Stimulated activated CD4-positive, alpha-beta T cell treated with anti-CD3 and anti-CD28 coated beads, Interleukin-15, amount 100 ng/mL, for 1 hour (primary cell): ENCODE results near the gene KCTD8.

Experiments
- DNase-seq, 2 donors: peaks; one replicate each; pipeline ENCODE4 v3.0.0-alpha.2; 2020; ENCODE audit warnings: low read depth in 1 of 2, low spot score in 1 of 2

KCTD8 gene

DNA sequence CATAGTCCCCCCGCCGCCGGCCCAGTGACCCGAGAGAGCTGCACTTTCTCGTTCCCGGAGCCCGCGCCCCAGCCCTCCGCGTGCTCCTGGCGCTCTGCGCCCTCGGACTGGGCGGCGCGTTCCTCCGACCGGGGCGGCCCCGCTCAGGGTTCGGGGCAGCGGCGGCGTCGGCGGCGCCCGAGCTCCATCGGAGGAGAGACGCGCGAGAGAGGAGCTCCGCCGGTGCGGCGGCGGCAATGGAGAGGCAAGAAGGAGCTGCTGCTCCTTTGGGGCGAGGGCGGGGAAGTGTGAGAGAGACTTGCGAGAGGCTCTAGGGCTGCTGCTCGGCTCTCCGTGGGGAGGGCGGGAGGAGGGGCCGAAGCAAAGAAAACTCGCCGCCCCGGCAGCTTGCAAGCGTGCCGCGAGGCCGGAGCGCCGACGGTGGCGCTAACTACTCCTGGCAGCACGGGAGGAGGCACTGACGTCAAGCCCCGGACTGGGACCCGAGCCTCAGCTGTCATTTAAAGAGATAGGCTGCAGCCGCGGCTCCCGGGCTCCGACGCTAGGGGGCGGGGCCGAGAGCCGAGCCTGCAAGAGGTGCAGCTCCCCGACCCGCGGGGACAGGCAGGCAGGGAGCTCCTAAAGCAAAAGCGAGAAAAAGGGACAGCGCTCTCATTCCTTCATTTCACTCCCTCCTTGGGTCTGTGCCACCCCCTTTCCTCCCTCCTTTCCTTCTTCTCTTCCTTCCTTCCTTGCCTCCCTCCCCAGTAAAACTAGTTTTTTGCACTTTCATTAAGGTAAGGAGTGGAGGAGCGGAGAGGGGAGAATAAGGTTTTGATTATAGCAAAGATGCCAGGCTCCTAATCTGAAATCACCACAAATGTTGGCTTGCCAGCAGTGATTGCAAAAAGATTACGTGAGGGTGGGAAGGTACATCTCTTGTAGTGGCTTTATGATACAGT lies at the start of gene KCTD8:
Gene KCTD8, minus strand, starts transcription at position 289 of the 941 bp plus-strand sequence.
- peak in 1 of 2 donors; percentile 41 for DNase-seq

- no peak for DNase-seq
Measured at GRCh38 chr4:44494810-44495701, 46.4 kb upstream of the KCTD8 start.

DNA sequence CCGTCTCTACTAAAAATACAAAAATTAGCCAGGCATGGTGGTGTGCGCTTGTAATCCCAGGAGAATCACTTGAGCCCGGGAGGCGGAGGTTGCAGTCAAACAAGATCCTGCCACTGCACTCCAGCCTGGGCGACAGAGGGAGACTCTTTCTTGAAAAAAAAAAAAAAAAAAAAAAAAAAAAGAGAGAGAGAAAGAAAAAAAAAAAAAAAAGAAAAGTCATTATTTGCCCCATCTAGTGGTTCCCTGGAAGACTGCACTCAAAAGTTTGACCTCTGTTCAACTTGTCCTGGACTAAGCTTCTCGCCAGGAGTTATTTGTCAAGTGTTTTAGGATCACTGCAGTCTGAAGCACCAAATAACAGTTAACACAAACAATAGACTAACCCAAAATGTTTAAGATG lies 45.3 kb upstream of the KCTD8 start:
- DNase-seq: no peak

DNA sequence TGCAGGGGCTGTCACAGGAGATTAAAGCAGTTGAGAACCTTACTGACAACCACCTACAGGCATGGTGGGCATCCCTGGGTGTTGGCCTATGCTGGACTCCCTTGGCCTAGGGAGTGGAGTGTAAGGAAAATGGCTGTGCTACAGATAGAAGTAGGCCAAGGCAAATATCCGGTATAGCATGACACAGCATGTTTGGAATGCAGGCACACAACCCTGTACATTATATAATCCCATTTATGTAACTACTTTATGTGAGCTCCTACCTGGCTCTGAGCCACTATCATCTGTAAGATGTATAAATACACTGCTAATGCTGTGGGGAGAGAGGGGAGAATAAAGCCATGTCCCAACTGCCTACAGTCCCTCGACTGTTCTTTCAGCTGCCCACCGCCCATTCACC lies 38.7 kb upstream of the KCTD8 start:
- DNase-seq: no peak

- DNase-seq: no peak
Measured at GRCh38 chr4:44479731-44480130, 31.1 kb upstream of the KCTD8 start.

GRCh38 chr4:44462259-44462658 lies 13.7 kb upstream of the KCTD8 start:
- no peak for DNase-seq

DNA sequence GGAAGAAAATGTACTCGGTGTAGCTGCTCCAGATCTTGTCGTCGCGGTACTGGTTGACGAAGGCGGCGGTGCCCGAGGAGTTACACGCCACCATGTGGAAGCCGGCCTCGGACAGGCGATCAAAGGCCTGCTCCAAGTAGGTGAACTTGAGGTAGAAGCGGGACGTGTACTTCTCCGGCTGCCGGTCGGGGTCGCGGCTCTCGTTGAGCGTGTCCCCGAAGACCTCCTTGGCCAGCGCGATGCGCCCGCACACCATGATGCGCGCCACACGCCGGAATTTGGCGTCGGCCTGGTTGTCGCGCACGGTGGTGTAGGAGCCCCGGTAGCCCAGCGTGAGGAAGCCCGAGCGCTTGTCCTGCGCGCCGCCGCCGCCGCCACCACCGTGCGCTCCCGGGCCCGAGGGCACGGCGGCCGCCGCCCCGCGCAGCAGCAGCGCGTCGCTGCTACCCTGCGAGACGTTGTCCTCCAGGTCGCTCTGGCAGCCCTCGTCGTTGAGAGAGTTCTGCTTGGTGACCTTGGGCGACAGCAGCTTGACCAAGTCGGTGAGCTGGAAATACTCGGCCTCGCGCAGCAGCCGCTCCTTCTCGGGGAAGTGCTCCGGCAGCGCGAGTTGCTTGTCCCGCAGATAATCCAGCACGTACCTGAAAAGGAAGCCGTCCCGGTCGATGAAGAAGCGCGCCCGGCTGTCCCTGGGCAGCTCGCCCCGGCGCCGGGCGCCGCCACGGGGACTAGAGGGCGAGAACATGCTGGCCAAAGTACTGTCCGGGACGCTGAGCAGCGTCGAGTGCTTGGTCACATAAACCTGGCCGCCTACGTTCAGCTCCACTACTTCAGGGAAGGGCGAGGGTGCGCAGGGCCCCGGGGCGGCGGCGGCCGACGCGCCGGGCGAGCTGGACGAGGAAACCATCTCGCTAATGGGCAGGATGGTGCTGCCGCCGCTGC lies 775 bp downstream of the KCTD8 start:
- DNase-seq: no peak

GRCh38 chr4:44446801-44447562 lies 1.6 kb downstream of the KCTD8 start:
- DNase-seq: no peak

GRCh38 chr4:44446191-44446590 lies 2.4 kb downstream of the KCTD8 start:
- no peak for DNase-seq

DNA sequence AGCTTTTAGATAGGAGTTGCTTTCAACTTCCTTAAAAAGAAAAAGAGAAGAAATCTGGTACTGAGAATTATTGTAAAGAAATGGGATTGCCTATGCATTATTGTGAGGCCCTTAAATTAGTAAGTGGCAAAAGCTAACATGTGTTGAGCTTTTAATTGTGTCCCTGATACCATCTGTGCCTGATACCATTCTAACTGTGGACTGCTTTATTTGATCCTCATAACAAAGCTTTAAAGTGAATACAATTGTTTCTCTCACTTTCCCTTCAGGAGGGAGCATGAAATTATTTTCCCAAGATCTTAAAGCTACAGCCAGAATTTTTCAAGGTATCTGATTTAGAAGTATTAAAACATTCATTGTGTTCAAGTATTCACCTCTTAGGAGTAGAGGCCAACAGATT lies 9.9 kb downstream of the KCTD8 start:
- no peak for DNase-seq

DNA sequence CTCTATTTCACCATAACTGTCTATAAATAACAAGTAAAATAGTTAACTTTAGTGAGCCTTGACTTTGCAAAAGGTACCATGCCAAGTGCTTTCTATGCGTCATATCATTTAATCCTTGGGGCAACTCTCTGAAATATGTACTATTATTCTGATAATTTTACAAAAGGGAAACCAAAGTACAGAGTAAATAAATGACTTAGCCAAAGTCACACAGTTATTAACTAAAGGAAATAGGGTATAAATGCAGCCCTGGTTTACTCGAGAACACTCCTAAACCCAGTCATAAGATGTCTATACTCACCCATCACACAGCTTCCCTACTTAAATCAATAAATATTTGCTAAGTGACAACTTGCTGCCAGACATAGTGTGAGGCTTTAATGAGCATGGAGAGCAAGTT lies 14.4 kb downstream of the KCTD8 start:
- DNase-seq: no peak

- DNase-seq: no peak
Measured at GRCh38 chr4:44425614-44426208, 22.9 kb downstream of the KCTD8 start.

GRCh38 chr4:44422912-44423311 lies 25.7 kb downstream of the KCTD8 start:
- no peak for DNase-seq

- DNase-seq: no peak
Measured at GRCh38 chr4:44421330-44422065, 27.1 kb downstream of the KCTD8 start.

GRCh38 chr4:44415251-44415650 lies 33.4 kb downstream of the KCTD8 start:
- DNase-seq: no peak

GRCh38 chr4:44368413-44369167 lies 80.0 kb downstream of the KCTD8 start:
- DNase-seq: no peak

GRCh38 chr4:44354172-44354571 lies 94.4 kb downstream of the KCTD8 start:
- DNase-seq: no peak

- DNase-seq: no peak
Measured at GRCh38 chr4:44351069-44351468, 97.5 kb downstream of the KCTD8 start.
